Caki2 (cell line): ENCODE measurements around the gene TGFA. TPM values are rescaled to one million over a fixed set of nuclear protein-coding genes. Genes with fewer than 3 reads are reported as not detected.

Experiments
- DNase-seq: peaks from one replicate; pipeline ENCODE4 v3.0.0-alpha.2; 2015; ENCODE audit warnings: low read depth
- in situ Hi-C: cut with HindIII; loops from 2 replicates; pipeline ENCODE4 v1.10.0; 2016; ENCODE audit warnings: low sequenced_read_pairs, low pct_unique_long_range_greater_than_20kb, mixed read lengths
- total RNA-seq: library from RNA; depleted of rRNA; stranded (reverse); fragments of >200 nt; shearing (Covaris generic); gene quantifications from 2 replicates; pipeline ENCODE4 v1.2.3, GENCODE V29; 2014; ENCODE audit warnings: low replicate concordance; rRNA removed

Gene TGFA
- total RNA-seq, 1 experiment from 2014 or later, result 84.3 TPM

GRCh38 chr2:70412294-70413070, 141.1 kb downstream of the TGFA start:
- no peak for DNase-seq
- in situ Hi-C loops, result no loop called here

GRCh38 chr2:70411483-70412125, 142.0 kb downstream of the TGFA start:
- no peak for DNase-seq
- in situ Hi-C loops, result no loop called here

GRCh38 chr2:70403267-70404053, 150.2 kb downstream of the TGFA start:
- DNase-seq, result peak; percentile 15
- in situ Hi-C loops, result no loop called here

GRCh38 chr2:70400539-70400938, 153.1 kb downstream of the TGFA start:
- no peak for DNase-seq
- in situ Hi-C loops, result no loop called here

- no peak for DNase-seq
- in situ Hi-C loops, result no loop called here
These were observed 154.6 kb downstream of the TGFA start for GRCh38 chr2:70399046-70399445.

Other genes starting within 250 kb of the TGFA start
- 3.8 and 14.8 TPM in 2 replicates for gene ADD2, start 214.4 kb upstream of the TGFA start, total RNA-seq
- not detected in 2 replicates for gene FIGLA, start 236.8 kb upstream of the TGFA start, total RNA-seq